Right lung (tissue), 10 donors: Measurements from ENCODE around the gene PRICKLE2. TPM values are rescaled to one million over a fixed set of nuclear protein-coding genes. Genes with fewer than 3 reads are reported as not detected.

Experiments used
- DNase-seq, 2 donors: peaks; one replicate each; pipeline ENCODE4 v3.0.0-alpha.2; 2013
- long read RNA-seq, 8 donors: transcript quantifications; one replicate each; lab custom pipeline, GENCODE V29; 2026
- polyA plus RNA-seq, 5 donors: library from polyadenylated mRNA; unstranded; fragments of 120-200 nt; gene quantifications; one replicate each; pipeline versions ENCODE4 v1.2.1 to v1.2.3, GENCODE V29; 2013; ENCODE audit warnings: inconsistent platforms in 1 of 5, low replicate concordance in 1 of 5; ENCODE audit not compliant: insufficient read length in 5 of 5, insufficient read depth in 1 of 5

The PRICKLE2 gene
- 10 to 100 TPM; 31.6 to 45.1 (median 40.0) TPM for polyA plus RNA-seq
- long read RNA-seq, donor 1, full-length matches to known transcripts: 58 of 68 reads
- long read RNA-seq, donor 1, partial matches to known transcripts: 10 of 68 reads
- long read RNA-seq, donor 1, other reads (novel, unspliced or antisense): 0 of 68 reads
- long read RNA-seq, donor 2, full-length matches to known transcripts: 15 of 15 reads
- long read RNA-seq, donor 2, partial matches to known transcripts: 0 of 15 reads
- long read RNA-seq, donor 2, other reads (novel, unspliced or antisense): 0 of 15 reads
- long read RNA-seq, donor 3, full-length matches to known transcripts: 22 of 28 reads
- long read RNA-seq, donor 3, partial matches to known transcripts: 6 of 28 reads
- long read RNA-seq, donor 3, other reads (novel, unspliced or antisense): 0 of 28 reads
- long read RNA-seq, donor 4, full-length matches to known transcripts: 63 of 75 reads
- long read RNA-seq, donor 4, partial matches to known transcripts: 12 of 75 reads
- long read RNA-seq, donor 4, other reads (novel, unspliced or antisense): 0 of 75 reads
- long read RNA-seq, donor 5, full-length matches to known transcripts: 52 of 52 reads
- long read RNA-seq, donor 5, partial matches to known transcripts: 0 of 52 reads
- long read RNA-seq, donor 5, other reads (novel, unspliced or antisense): 0 of 52 reads
- long read RNA-seq, donor 6, full-length matches to known transcripts: 45 of 45 reads
- long read RNA-seq, donor 6, partial matches to known transcripts: 0 of 45 reads
- long read RNA-seq, donor 6, other reads (novel, unspliced or antisense): 0 of 45 reads
- long read RNA-seq, donor 7, full-length matches to known transcripts: 46 of 56 reads
- long read RNA-seq, donor 7, partial matches to known transcripts: 10 of 56 reads
- long read RNA-seq, donor 7, other reads (novel, unspliced or antisense): 0 of 56 reads
- long read RNA-seq, donor 8, full-length matches to known transcripts: 14 of 14 reads
- long read RNA-seq, donor 8, partial matches to known transcripts: 0 of 14 reads
- long read RNA-seq, donor 8, other reads (novel, unspliced or antisense): 0 of 14 reads

GRCh38 chr3:64224826-64225610 is at the start of gene PRICKLE2:
Gene PRICKLE2 (minus strand): TSS chr3:64225466. CDS start chr3:64198927, 26,539 bp downstream.
- DNase-seq: peak; percentile 69 to 79

GRCh38 chr3:64272842-64273241 is 47.6 kb upstream of the PRICKLE2 start:
- DNase-seq: no peak

- DNase-seq: no peak
Observed at GRCh38 chr3:64272271-64272670, 47.0 kb upstream of the PRICKLE2 start.

GRCh38 chr3:64271631-64272030 is 46.4 kb upstream of the PRICKLE2 start:
- no peak for DNase-seq

GRCh38 chr3:64270866-64271260 is 45.6 kb upstream of the PRICKLE2 start:
- DNase-seq: no peak

- DNase-seq: no peak
Observed at GRCh38 chr3:64270142-64270865, 45.0 kb upstream of the PRICKLE2 start.

- no peak for DNase-seq
Observed at GRCh38 chr3:64268926-64269325, 43.7 kb upstream of the PRICKLE2 start.

GRCh38 chr3:64267721-64268604 is 42.7 kb upstream of the PRICKLE2 start:
- DNase-seq: peak; percentile 73 to 74

- no peak for DNase-seq
Observed at GRCh38 chr3:64266983-64267382, 41.7 kb upstream of the PRICKLE2 start.

GRCh38 chr3:64266065-64266931 is 41.0 kb upstream of the PRICKLE2 start:
- DNase-seq: peak; percentile 64 to 65

- no peak for DNase-seq
Observed at GRCh38 chr3:64265646-64266045, 40.4 kb upstream of the PRICKLE2 start.

- no peak for DNase-seq
Observed at GRCh38 chr3:64264501-64265109, 39.3 kb upstream of the PRICKLE2 start.

GRCh38 chr3:64262574-64263114 is 37.4 kb upstream of the PRICKLE2 start:
- no peak for DNase-seq

- DNase-seq: no peak
Observed at GRCh38 chr3:64260431-64260830, 35.2 kb upstream of the PRICKLE2 start.

- no peak for DNase-seq
Observed at GRCh38 chr3:64259636-64260035, 34.4 kb upstream of the PRICKLE2 start.

- no peak for DNase-seq
Observed at GRCh38 chr3:64257100-64257755, 32.0 kb upstream of the PRICKLE2 start.

- no peak for DNase-seq
Observed at GRCh38 chr3:64255741-64256340, 30.6 kb upstream of the PRICKLE2 start.
